ENCODE measurements around the gene ANO4.

DNA sequence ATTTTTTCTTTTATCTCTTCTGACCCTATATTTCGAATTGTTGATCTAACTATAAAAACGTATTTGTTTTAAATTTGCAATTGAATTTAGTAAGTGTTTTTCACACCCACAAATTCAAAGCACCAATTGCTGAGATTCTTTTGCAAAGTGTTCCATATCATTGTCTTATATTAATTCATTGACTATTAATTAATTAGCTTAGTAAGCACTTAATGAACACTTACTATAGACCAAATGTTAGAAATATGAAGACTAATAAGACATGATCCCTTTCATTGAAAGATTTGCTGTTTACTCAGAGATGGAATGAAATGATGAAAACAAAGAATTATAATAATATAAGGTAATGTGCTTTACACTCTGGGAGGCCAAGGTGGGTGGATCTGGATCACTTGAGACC lies 14.2 kb downstream of the ANO4 start:
- TF ChIP-seq, protein P1, sequence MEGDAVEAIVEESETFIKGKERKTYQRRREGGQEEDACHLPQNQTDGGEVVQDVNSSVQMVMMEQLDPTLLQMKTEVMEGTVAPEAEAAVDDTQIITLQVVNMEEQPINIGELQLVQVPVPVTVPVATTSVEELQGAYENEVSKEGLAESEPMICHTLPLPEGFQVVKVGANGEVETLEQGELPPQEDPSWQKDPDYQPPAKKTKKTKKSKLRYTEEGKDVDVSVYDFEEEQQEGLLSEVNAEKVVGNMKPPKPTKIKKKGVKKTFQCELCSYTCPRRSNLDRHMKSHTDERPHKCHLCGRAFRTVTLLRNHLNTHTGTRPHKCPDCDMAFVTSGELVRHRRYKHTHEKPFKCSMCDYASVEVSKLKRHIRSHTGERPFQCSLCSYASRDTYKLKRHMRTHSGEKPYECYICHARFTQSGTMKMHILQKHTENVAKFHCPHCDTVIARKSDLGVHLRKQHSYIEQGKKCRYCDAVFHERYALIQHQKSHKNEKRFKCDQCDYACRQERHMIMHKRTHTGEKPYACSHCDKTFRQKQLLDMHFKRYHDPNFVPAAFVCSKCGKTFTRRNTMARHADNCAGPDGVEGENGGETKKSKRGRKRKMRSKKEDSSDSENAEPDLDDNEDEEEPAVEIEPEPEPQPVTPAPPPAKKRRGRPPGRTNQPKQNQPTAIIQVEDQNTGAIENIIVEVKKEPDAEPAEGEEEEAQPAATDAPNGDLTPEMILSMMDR (IDR thresholded peaks at IDR 0.05) = no peak
- TF ChIP-seq EZH2 (IDR thresholded peaks at IDR 0.05; ENCODE audit: borderline replicate concordance, insufficient read depth, low read depth, low read length, poor library complexity, severe bottlenecking) = no peak

All from B cell (primary cell).